HepG2 (cell line): Measurements from ENCODE around the gene ADIPOR2. TPM values are rescaled to one million over a fixed set of nuclear protein-coding genes. Genes with fewer than 3 reads are reported as not detected.
A peak's percentile ranks its signal among the peaks of the same experiment; 100 is the strongest.

ENCODE experiments used
- ATAC-seq: fragments of 200-7000 bp; cut with Tn5 transposase; 3 replicates; pipeline ENCODE4 v1.9.1; 2020; ENCODE audit warnings: mild to moderate bottlenecking, moderate library complexity
- BruUV-seq: library from RNA; stranded (reverse); fragments of 400-500 nt; replicated peaks from 2 replicates; lab custom pipeline; 2021; lab: Mats Ljungman, UMichigan
- CTCF ChIA-PET: fragments of 300-600 bp; formaldehyde crosslinking; extraction: SDS; loops from one replicate; lab custom pipeline; 2021; ENCODE audit warnings: low total read pairs, inconsistent platforms, low intra/inter-chr PET ratio; lab: Yijun Ruan, JAX
- POLR2A ChIA-PET: fragments of 350-600 bp; sonication (Branson Sonifier 250); formaldehyde crosslinking; loops from one replicate; lab custom pipeline; 2020; ENCODE audit warnings: antibody characterized with exemption, inconsistent platforms; lab: Yijun Ruan, JAX
- DNase-seq: peaks from one replicate; pipeline ENCODE4 v3.0.0-alpha.2; 2015; ENCODE audit warnings: low spot score
- FAIRE-seq: peaks from 3 replicates; lab custom pipeline; 2011; peaks lifted over from hg19 to GRCh38; lab: Jason Lieb, UNC
- H2AFZ ChIP-seq: one replicate; pipeline ENCODE4 v1.6.1; 2011; ENCODE audit warnings: low read length, inconsistent platforms
- H3K27ac ChIP-seq: fragments of 300-600 bp; 3 replicates; pipeline ENCODE4 v1.8.0; 2011; ENCODE audit warnings: mixed run types, mild to moderate bottlenecking, mixed read lengths, low read length, inconsistent platforms; ENCODE audit not compliant: insufficient read depth; ENCODE audit errors: extremely low read length
- H3K27me3 ChIP-seq, 2 experiments: fragments of 200-600 bp in 1 of 2; 2 replicates in 1 of 2; 3 replicates in 1 of 2; pipeline versions ENCODE4 v1.6.0 to v1.8.0; 2011; ENCODE audit warnings: low read length in 2 of 2, mild to moderate bottlenecking in 2 of 2, moderate library complexity in 2 of 2, inconsistent platforms in 1 of 2; ENCODE audit not compliant: insufficient read depth in 2 of 2, control insufficient read depth in 1 of 2
- H3K36me3 ChIP-seq, 2 experiments: fragments of 200-600 bp in 1 of 2; replicated peaks in 1 of 2; 2 replicates in 1 of 2; 3 replicates in 1 of 2; pipeline versions ENCODE4 v1.5.1 to v1.8.0; 2011; ENCODE audit warnings: low read length in 2 of 2, inconsistent platforms in 1 of 2; ENCODE audit not compliant: insufficient read depth in 2 of 2, control insufficient read depth in 1 of 2
- H3K4me1 ChIP-seq: 2 replicates; pipeline ENCODE4 v1.5.1; 2012; ENCODE audit warnings: low read length, inconsistent platforms; ENCODE audit not compliant: insufficient read depth
- H3K4me2 ChIP-seq: 2 replicates; pipeline ENCODE4 v1.6.0; 2011; ENCODE audit warnings: low read depth, low read length, inconsistent platforms
- H3K4me3 ChIP-seq, 3 experiments: fragments of 200-600 bp in 1 of 3; sonication (generic), shearing (Covaris generic) in 1 of 3; replicated peaks in 1 of 3; 2 replicates each; pipeline ENCODE4 v1.5.1; 2011 to 2016; ENCODE audit warnings: low read length in 3 of 3, inconsistent platforms in 2 of 3, low read depth in 2 of 3, mild to moderate bottlenecking in 2 of 3, control low read depth in 1 of 3, mixed read lengths in 1 of 3; ENCODE audit not compliant: insufficient read depth in 1 of 3
- H3K79me2 ChIP-seq: one replicate; pipeline ENCODE4 v1.6.1; 2011; ENCODE audit warnings: low read length, inconsistent platforms; ENCODE audit not compliant: insufficient read depth
- H3K9ac ChIP-seq: 2 replicates; pipeline ENCODE4 v1.6.0; 2011; ENCODE audit warnings: mild to moderate bottlenecking, low read depth, low read length, inconsistent platforms; ENCODE audit not compliant: insufficient read depth
- H3K9me3 ChIP-seq: 2 replicates; pipeline ENCODE4 v1.5.1; 2012; ENCODE audit warnings: mild to moderate bottlenecking, low read length
- H4K20me1 ChIP-seq: 2 replicates; pipeline ENCODE4 v1.6.0; 2011; ENCODE audit warnings: inconsistent platforms, mild to moderate bottlenecking, low read length, moderate library complexity; ENCODE audit not compliant: insufficient read depth
- ASH2L ChIP-seq: fragments of 300-600, 200-600 bp; sonication (generic); IDR thresholded peaks from 2 replicates; pipeline ENCODE4 v1.7.0; 2017; ENCODE audit warnings: low read depth, mild to moderate bottlenecking, moderate library complexity, mixed read lengths, low read length; ENCODE audit not compliant: insufficient read length
- DPF2 ChIP-seq: sonication (generic); formaldehyde crosslinking; IDR thresholded peaks from 2 replicates; pipeline ENCODE4 v1.4.0; 2020; ENCODE audit warnings: mild to moderate bottlenecking, low read depth, missing genetic modification reagents, borderline replicate concordance
- HES4 ChIP-seq: sonication (generic); formaldehyde crosslinking; IDR thresholded peaks from 2 replicates; pipeline ENCODE4 v1.9.0; 2021; ENCODE audit warnings: mild to moderate bottlenecking, missing genetic modification reagents, borderline replicate concordance
- HIC2 ChIP-seq: sonication (generic); formaldehyde crosslinking; IDR thresholded peaks from 2 replicates; pipeline ENCODE4 v1.9.0; 2022; ENCODE audit warnings: low read depth, missing genetic modification reagents
- HOXA7 ChIP-seq: sonication (generic); formaldehyde crosslinking; IDR thresholded peaks from 2 replicates; pipeline ENCODE4 v1.8.1; 2022; ENCODE audit warnings: mild to moderate bottlenecking, missing genetic modification reagents, moderate library complexity
- MATR3 ChIP-seq: sonication (generic); formaldehyde crosslinking; IDR thresholded peaks from 2 replicates; pipeline ENCODE4 v1.4.0; 2020; ENCODE audit warnings: missing genetic modification reagents
- MXI1 ChIP-seq: IDR thresholded peaks from 3 replicates; pipeline ENCODE4 v1.6.1; 2012; ENCODE audit warnings: low read depth, low read length, inconsistent platforms, borderline replicate concordance
- PHF21A ChIP-seq: sonication (generic); formaldehyde crosslinking; IDR thresholded peaks from 2 replicates; pipeline ENCODE4 v1.5.0; 2020; ENCODE audit warnings: mild to moderate bottlenecking, missing genetic modification reagents
- ZNF431 ChIP-seq: sonication (generic); formaldehyde crosslinking; IDR thresholded peaks from 2 replicates; pipeline ENCODE4 v1.9.0; 2022; ENCODE audit warnings: missing genetic modification reagents, low read depth, mild to moderate bottlenecking, borderline replicate concordance
- ZNF788 ChIP-seq: sonication (generic); formaldehyde crosslinking; IDR thresholded peaks from 2 replicates; pipeline ENCODE4 v1.5.0; 2020; ENCODE audit warnings: mild to moderate bottlenecking, missing genetic modification reagents, borderline replicate concordance
- WGBS: methylation state at CpG from one replicate; pipeline ENCODE4 v1.1.6; 2017; ENCODE audit warnings: low lambda C conversion rate; 5-methylcytosine and 5-hydroxymethylcytosine counted together
- in situ Hi-C: cut with HindIII; loops from 2 replicates; pipeline ENCODE4 v1.10.0; 2017; ENCODE audit warnings: low pct_unique_long_range_greater_than_20kb; ENCODE audit not compliant: extremely low pct_ligation_motif_present
- intact Hi-C: fragments of 100-400 bp; cut with micrococcal nuclease; formaldehyde crosslinking; loops from one replicate; pipeline ENCODE4 v1.10.0; 2022; ENCODE audit not compliant: unreplicated experiment
- polyA plus RNA-seq, 8 experiments: library from polyadenylated mRNA; depleted of rRNA in 3 of 8; stranded (reverse) in 7 of 8; unstranded in 1 of 8; fragments of >200 nt; fragmentation: Illumina TruSeq in 4 of 8; extraction: Trizol in 4 of 8; gene quantifications; 2 replicates each; pipeline versions ENCODE4 v1.2.1 to v1.2.3, GENCODE V29; 2011 to 2016; ENCODE audit warnings: low read depth in 4 of 8, missing spikeins in 1 of 8, mixed read lengths in 1 of 8; ENCODE audit not compliant: insufficient read depth in 1 of 8
- total RNA-seq, 5 experiments: library from RNA; depleted of rRNA; stranded (reverse); fragments of >200 nt; fragmentation: Illumina TruSeq; extraction: Trizol; gene quantifications; 2 replicates each; pipeline ENCODE4 v1.2.3, GENCODE V29; 2016; ENCODE audit warnings: low read depth in 1 of 5
- TF ChIP-seq, protein P1 (sequence below): IDR thresholded peaks from 2 replicates; pipeline ENCODE4 v1.6.1; 2016
- TF ChIP-seq, protein P2 (sequence below): sonication (generic); formaldehyde crosslinking; IDR thresholded peaks from 2 replicates; pipeline ENCODE4 v1.8.0; 2022; ENCODE audit warnings: missing genetic modification reagents, mild to moderate bottlenecking, moderate library complexity, borderline replicate concordance
- TF ChIP-seq, protein P3 (sequence below): sonication (generic); formaldehyde crosslinking; IDR thresholded peaks from 2 replicates; pipeline ENCODE4 v1.9.0; 2022; ENCODE audit warnings: missing genetic modification reagents, mild to moderate bottlenecking, borderline replicate concordance
- TF ChIP-seq, protein P4 (sequence below): sonication (generic); formaldehyde crosslinking; IDR thresholded peaks from 2 replicates; pipeline ENCODE4 v1.9.0; 2021; ENCODE audit warnings: missing genetic modification reagents, mild to moderate bottlenecking, borderline replicate concordance

Gene ADIPOR2
- total and polyA plus RNA-seq, 2 of the 13 experiments (the other 11 are each of a cell fraction or from before 2014, with no cell fraction given): 35.2 to 52.2 TPM

GRCh38 chr12:1816730-1817348 lies 126.0 kb downstream of the ADIPOR2 start:
- intact Hi-C loops: no loop called here
- no peak for ATAC-seq
- ChIA-PET POLR2A (interaction anchor here (1.2 to 1.3 kb wide), 2 partner anchors 123 to 126 kb away, joined by 3 read pairs; partner anchors contain the start of gene ADIPOR2), CTCF (no interaction called here)
- no peak for DNase-seq
- Histone ChIP-seq H3K36me3 (no peaks in the 10 kb centered on the region), H4K20me1 (no peaks in the 10 kb centered on the region), H3K27me3 (peaks cover 3 to 25% of the 10 kb centered on the region in 2 experiments; a peak in 4 of 5 replicates), H3K27ac (peak overlapping the region; percentile 73), H2AFZ (no peak overlapping the region), H3K9me3 (no peaks in the 10 kb centered on the region), H3K9ac (peak overlapping the region; percentile 38; the same call in 1 of the 2 replicates), H3K4me3 (peak overlapping the region in 1 of 3 experiments; percentile 54; a peak in 2 of 6 replicates), H3K4me1 (peaks cover 76% of the 10 kb centered on the region), H3K79me2 (no peaks in the 10 kb centered on the region), H3K4me2 (peak overlapping the region; percentile 85)
- BruUV-seq: no TSS peak
- in situ Hi-C loops: no loop called here
- WGBS: 78% methylated on average over 7 of the region's 9 CpGs
- FAIRE-seq: no peak
- TF ChIP-seq ZNF788 (CRISPR knock-in tag) (0 out of 2 replicates have a peak, but pooled peaks have one; percentile 24), HES4 (no peak), HOXA7 (CRISPR knock-in tag) (peak; percentile 90; the same call in 1 of the 2 replicates), ASH2L (no peak), DPF2 (CRISPR knock-in tag) (peak; percentile 1; the same call in 1 of the 2 replicates), ZNF431 (CRISPR knock-in tag) (peak; percentile 65; the same call in 1 of the 2 replicates), MATR3 (CRISPR knock-in tag) (peak; percentile 55; the same call in 1 of the 2 replicates), MXI1 (peak; percentile 39; the same call in 1 of the 3 replicates), PHF21A (CRISPR knock-in tag) (peak; percentile 12; the same call in 1 of the 2 replicates), HIC2 (CRISPR knock-in tag) (0 out of 2 replicates have a peak, but pooled peaks have one; percentile 11)
- TF ChIP-seq, protein P1, sequence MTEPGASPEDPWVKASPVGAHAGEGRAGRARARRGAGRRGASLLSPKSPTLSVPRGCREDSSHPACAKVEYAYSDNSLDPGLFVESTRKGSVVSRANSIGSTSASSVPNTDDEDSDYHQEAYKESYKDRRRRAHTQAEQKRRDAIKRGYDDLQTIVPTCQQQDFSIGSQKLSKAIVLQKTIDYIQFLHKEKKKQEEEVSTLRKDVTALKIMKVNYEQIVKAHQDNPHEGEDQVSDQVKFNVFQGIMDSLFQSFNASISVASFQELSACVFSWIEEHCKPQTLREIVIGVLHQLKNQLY (CRISPR knock-in tag): no peak
- TF ChIP-seq, protein P2, sequence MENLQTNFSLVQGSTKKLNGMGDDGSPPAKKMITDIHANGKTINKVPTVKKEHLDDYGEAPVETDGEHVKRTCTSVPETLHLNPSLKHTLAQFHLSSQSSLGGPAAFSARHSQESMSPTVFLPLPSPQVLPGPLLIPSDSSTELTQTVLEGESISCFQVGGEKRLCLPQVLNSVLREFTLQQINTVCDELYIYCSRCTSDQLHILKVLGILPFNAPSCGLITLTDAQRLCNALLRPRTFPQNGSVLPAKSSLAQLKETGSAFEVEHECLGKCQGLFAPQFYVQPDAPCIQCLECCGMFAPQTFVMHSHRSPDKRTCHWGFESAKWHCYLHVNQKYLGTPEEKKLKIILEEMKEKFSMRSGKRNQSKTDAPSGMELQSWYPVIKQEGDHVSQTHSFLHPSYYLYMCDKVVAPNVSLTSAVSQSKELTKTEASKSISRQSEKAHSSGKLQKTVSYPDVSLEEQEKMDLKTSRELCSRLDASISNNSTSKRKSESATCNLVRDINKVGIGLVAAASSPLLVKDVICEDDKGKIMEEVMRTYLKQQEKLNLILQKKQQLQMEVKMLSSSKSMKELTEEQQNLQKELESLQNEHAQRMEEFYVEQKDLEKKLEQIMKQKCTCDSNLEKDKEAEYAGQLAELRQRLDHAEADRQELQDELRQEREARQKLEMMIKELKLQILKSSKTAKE (CRISPR knock-in tag): peak; percentile 18; the same call in 1 of the 2 replicates
- TF ChIP-seq, protein P3, sequence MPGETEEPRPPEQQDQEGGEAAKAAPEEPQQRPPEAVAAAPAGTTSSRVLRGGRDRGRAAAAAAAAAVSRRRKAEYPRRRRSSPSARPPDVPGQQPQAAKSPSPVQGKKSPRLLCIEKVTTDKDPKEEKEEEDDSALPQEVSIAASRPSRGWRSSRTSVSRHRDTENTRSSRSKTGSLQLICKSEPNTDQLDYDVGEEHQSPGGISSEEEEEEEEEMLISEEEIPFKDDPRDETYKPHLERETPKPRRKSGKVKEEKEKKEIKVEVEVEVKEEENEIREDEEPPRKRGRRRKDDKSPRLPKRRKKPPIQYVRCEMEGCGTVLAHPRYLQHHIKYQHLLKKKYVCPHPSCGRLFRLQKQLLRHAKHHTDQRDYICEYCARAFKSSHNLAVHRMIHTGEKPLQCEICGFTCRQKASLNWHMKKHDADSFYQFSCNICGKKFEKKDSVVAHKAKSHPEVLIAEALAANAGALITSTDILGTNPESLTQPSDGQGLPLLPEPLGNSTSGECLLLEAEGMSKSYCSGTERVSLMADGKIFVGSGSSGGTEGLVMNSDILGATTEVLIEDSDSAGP (CRISPR knock-in tag): peak; percentile 42; the same call in 1 of the 2 replicates
- TF ChIP-seq, protein P4, sequence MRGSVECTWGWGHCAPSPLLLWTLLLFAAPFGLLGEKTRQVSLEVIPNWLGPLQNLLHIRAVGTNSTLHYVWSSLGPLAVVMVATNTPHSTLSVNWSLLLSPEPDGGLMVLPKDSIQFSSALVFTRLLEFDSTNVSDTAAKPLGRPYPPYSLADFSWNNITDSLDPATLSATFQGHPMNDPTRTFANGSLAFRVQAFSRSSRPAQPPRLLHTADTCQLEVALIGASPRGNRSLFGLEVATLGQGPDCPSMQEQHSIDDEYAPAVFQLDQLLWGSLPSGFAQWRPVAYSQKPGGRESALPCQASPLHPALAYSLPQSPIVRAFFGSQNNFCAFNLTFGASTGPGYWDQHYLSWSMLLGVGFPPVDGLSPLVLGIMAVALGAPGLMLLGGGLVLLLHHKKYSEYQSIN (CRISPR knock-in tag): no peak
